ENCODE data around the gene LIN28B. TPM values are rescaled to one million over a fixed set of nuclear protein-coding genes. Genes with fewer than 3 reads are reported as not detected.

Gene LIN28B
- total RNA-seq, 1 donor from 2014 or later = not detected

- DNase-seq (ENCODE audit: low read depth, low spot score) = no peak
Measured at GRCh38 chr6:105108631-105109262, 151.8 kb downstream of the LIN28B start.

- DNase-seq (ENCODE audit: low read depth, low spot score) = no peak
Measured at GRCh38 chr6:105109955-105110895, 153.3 kb downstream of the LIN28B start.

GRCh38 chr6:105111105-105111504 is 154.2 kb downstream of the LIN28B start:
- no peak for DNase-seq (ENCODE audit: low read depth, low spot score)

- DNase-seq (ENCODE audit: low read depth, low spot score) = no peak
Measured at GRCh38 chr6:105111871-105112270, 155.0 kb downstream of the LIN28B start.

GRCh38 chr6:105112577-105112976 is 155.7 kb downstream of the LIN28B start:
- no peak for DNase-seq (ENCODE audit: low read depth, low spot score)

GRCh38 chr6:105113422-105113821 is 156.5 kb downstream of the LIN28B start:
- no peak for DNase-seq (ENCODE audit: low read depth, low spot score)

GRCh38 chr6:105116150-105116549 is 159.2 kb downstream of the LIN28B start:
- DNase-seq (ENCODE audit: low read depth, low spot score) = no peak

- no peak for DNase-seq (ENCODE audit: low read depth, low spot score)
Measured at GRCh38 chr6:105120570-105120969, 163.7 kb downstream of the LIN28B start.

- no peak for DNase-seq (ENCODE audit: low read depth, low spot score)
Measured at GRCh38 chr6:105121981-105122380, 165.1 kb downstream of the LIN28B start.

- DNase-seq (ENCODE audit: low read depth, low spot score) = no peak
Measured at GRCh38 chr6:105122717-105123116, 165.8 kb downstream of the LIN28B start.

Other genes starting within 250 kb of the LIN28B start
- gene HACE1, start 97.2 kb upstream of the LIN28B start, total RNA-seq = 14.0 TPM in 2 replicates
- 0.92 and 2.4 TPM in 2 replicates for gene POPDC3, start 222.9 kb downstream of the LIN28B start, total RNA-seq